ENCODE data around the gene PCOLCE2. TPM values are rescaled to one million over a fixed set of nuclear protein-coding genes. Genes with fewer than 3 reads are reported as not detected.

PCOLCE2 gene
- total RNA-seq, 1 experiment from 2014 or later, result 3.2 TPM

DNA sequence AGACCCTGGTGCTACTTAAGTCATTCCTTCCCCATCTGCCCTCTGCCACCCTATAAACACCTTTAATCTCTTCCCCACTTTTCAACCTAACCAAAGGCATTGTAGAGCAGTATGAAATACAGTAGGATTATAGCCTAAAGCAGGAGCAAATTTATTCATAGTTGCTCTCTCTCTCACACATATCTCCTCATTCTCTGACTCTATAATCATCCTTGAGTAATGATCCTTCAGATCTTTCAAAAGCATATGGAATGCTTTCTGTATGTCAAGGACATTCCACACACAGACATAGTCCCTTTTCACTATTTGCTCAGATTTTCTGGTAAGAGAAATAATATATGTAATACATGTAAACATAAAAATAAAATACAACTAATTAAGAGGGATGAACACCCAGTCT lies 111.0 kb downstream of the PCOLCE2 start:
- Mint-ChIP-seq H3K27me3 (ENCODE audit: insufficient read depth, unreplicated experiment) (no peaks in the 10 kb centered on the region), H3K27ac (ENCODE audit: low read depth, unreplicated experiment) (no peak overlapping the region), H3K4me1 (ENCODE audit: insufficient read depth, unreplicated experiment) (peaks cover 5% of the 10 kb centered on the region), H3K4me3 (ENCODE audit: unreplicated experiment) (no peak overlapping the region), H3K9me3 (ENCODE audit: unreplicated experiment) (no peaks in the 10 kb centered on the region), H3K36me3 (ENCODE audit: insufficient read depth, unreplicated experiment) (peaks cover 6% of the 10 kb centered on the region)
- TF ChIP-seq, protein P1, sequence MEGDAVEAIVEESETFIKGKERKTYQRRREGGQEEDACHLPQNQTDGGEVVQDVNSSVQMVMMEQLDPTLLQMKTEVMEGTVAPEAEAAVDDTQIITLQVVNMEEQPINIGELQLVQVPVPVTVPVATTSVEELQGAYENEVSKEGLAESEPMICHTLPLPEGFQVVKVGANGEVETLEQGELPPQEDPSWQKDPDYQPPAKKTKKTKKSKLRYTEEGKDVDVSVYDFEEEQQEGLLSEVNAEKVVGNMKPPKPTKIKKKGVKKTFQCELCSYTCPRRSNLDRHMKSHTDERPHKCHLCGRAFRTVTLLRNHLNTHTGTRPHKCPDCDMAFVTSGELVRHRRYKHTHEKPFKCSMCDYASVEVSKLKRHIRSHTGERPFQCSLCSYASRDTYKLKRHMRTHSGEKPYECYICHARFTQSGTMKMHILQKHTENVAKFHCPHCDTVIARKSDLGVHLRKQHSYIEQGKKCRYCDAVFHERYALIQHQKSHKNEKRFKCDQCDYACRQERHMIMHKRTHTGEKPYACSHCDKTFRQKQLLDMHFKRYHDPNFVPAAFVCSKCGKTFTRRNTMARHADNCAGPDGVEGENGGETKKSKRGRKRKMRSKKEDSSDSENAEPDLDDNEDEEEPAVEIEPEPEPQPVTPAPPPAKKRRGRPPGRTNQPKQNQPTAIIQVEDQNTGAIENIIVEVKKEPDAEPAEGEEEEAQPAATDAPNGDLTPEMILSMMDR (IDR thresholded peaks at IDR 0.05; ENCODE audit: unreplicated experiment), result no peak
- ChIA-PET POLR2A (no interaction called here), CTCF (no interaction called here)
- DNase-seq (ENCODE audit: unreplicated experiment), result no peak
- intact Hi-C loops (cut with micrococcal nuclease), result no loop called here
- no TSS peak for BruUV-seq (replicated peaks)

DNA sequence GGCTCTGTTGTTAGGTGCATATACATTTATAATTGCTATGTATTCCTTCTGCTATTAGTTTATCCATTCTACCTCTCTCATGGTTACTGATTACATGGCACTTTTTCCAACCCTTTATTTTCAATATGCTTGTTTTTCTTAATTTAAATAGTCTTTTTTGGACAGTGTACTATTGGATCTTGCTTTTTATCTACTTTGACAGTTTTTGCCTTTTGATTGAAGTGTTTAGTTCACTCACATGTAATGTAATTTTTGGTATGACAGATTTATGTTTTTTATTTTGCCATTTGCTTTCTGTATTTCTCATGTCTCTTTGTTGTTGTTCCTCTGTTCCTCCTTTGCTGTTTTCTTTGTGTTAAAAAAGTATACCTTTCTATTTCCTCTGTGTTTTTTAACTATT lies 120.5 kb downstream of the PCOLCE2 start:
- TF ChIP-seq, protein P1 (IDR thresholded peaks at IDR 0.05; ENCODE audit: unreplicated experiment), result no peak
- H3K27me3 Mint-ChIP-seq (ENCODE audit: insufficient read depth, unreplicated experiment), result no peaks in the 10 kb centered on the region
- DNase-seq (ENCODE audit: unreplicated experiment), result no peak
- ChIA-PET POLR2A (no interaction called here), CTCF (no interaction called here)
- intact Hi-C loops (cut with micrococcal nuclease), result no loop called here
- H3K36me3 Mint-ChIP-seq (ENCODE audit: insufficient read depth, unreplicated experiment), result peaks cover 20% of the 10 kb centered on the region
- BruUV-seq (replicated peaks), result no TSS peak
- no peaks in the 10 kb centered on the region for H3K4me1 Mint-ChIP-seq (ENCODE audit: insufficient read depth, unreplicated experiment)
- H3K27ac Mint-ChIP-seq (ENCODE audit: low read depth, unreplicated experiment), result no peak overlapping the region
- H3K9me3 Mint-ChIP-seq (ENCODE audit: unreplicated experiment), result no peaks in the 10 kb centered on the region
- H3K4me3 Mint-ChIP-seq (ENCODE audit: unreplicated experiment), result no peak overlapping the region

Other genes with a start within 250 kb of the PCOLCE2 start
- 9.2 and 15.2 TPM in 2 replicates for gene TRPC1, start 165.0 kb downstream of the PCOLCE2 start, total RNA-seq (2022)
- gene PAQR9, start 74.6 kb upstream of the PCOLCE2 start, total RNA-seq (2022), result not detected in 2 replicates
- gene U2SURP, start 112.5 kb upstream of the PCOLCE2 start, total RNA-seq (2022), result 131 and 146 TPM in 2 replicates
- 2.3 and 2.6 TPM in 2 replicates for gene CHST2, start 230.7 kb upstream of the PCOLCE2 start, total RNA-seq (2022)

Measured in MCF 10A (cell line).